BE2C (cell line): ENCODE data around the gene ASF1A.

Experiments
- DNase-seq: peaks from one replicate; pipeline ENCODE4 v3.0.0-alpha.2; 2020
- H3K27me3 ChIP-seq: fragments of 250-450 bp; sonication (Bioruptor Pico); 2 replicates; pipeline ENCODE4 v1.5.1; 2020; ENCODE audit warnings: mild to moderate bottlenecking
- H3K36me3 ChIP-seq: fragments of 250-450 bp; sonication (Bioruptor Pico); 2 replicates; pipeline ENCODE4 v1.5.1; 2020; ENCODE audit warnings: mild to moderate bottlenecking
- H3K4me1 ChIP-seq: fragments of 250-450 bp; sonication (Bioruptor Pico); 2 replicates; pipeline ENCODE4 v1.5.1; 2020
- H3K4me3 ChIP-seq: 2 replicates; pipeline ENCODE4 v1.5.1; 2011; ENCODE audit warnings: low read depth, low read length
- H3K9me3 ChIP-seq: fragments of 250-450 bp; sonication (Bioruptor Pico); 2 replicates; pipeline ENCODE4 v1.5.1; 2020
- CTCF ChIP-seq: IDR thresholded peaks from 2 replicates; pipeline ENCODE4 v1.5.1; 2012; ENCODE audit warnings: mild to moderate bottlenecking, low read depth, low read length

Gene ASF1A

GRCh38 chr6:118923035-118923434, 29.1 kb downstream of the ASF1A start:
- Histone ChIP-seq H3K4me3 (no peak overlapping the region), H3K36me3 (peaks cover 10% of the 10 kb centered on the region), H3K4me1 (no peaks in the 10 kb centered on the region), H3K27me3 (no peaks in the 10 kb centered on the region), H3K9me3 (no peaks in the 10 kb centered on the region)
- no peak for DNase-seq
- no peak for TF ChIP-seq CTCF

- H3K9me3 ChIP-seq, result no peaks in the 10 kb centered on the region
- DNase-seq, result no peak
These were observed 36.7 kb downstream of the ASF1A start for GRCh38 chr6:118930680-118931079.

GRCh38 chr6:118931436-118931835, 37.5 kb downstream of the ASF1A start:
- H3K27me3 ChIP-seq, result no peaks in the 10 kb centered on the region
- no peak overlapping the region for H3K4me3 ChIP-seq
- H3K36me3 ChIP-seq, result no peaks in the 10 kb centered on the region; the same call in 1 of the 2 replicates
- H3K4me1 ChIP-seq, result no peaks in the 10 kb centered on the region
- no peak for TF ChIP-seq CTCF
- no peak for DNase-seq
- no peaks in the 10 kb centered on the region for H3K9me3 ChIP-seq

More at GRCh38 chr6:118930680-118931079, 36.7 kb downstream of the ASF1A start:
- no peak overlapping the region for H3K4me3 ChIP-seq
- H3K4me1 ChIP-seq, result no peaks in the 10 kb centered on the region
- H3K36me3 ChIP-seq, result no peaks in the 10 kb centered on the region; the same call in 1 of the 2 replicates
- no peaks in the 10 kb centered on the region for H3K27me3 ChIP-seq
- no peak for TF ChIP-seq CTCF

GRCh38 chr6:118932421-118932820, 38.5 kb downstream of the ASF1A start:
- TF ChIP-seq CTCF, result no peak
- Histone ChIP-seq H3K4me1 (no peaks in the 10 kb centered on the region), H3K9me3 (no peaks in the 10 kb centered on the region), H3K4me3 (no peak overlapping the region), H3K27me3 (no peaks in the 10 kb centered on the region), H3K36me3 (no peaks in the 10 kb centered on the region)
- DNase-seq, result no peak

GRCh38 chr6:118933855-118934460, 40.0 kb downstream of the ASF1A start:
- Histone ChIP-seq H3K36me3 (no peaks in the 10 kb centered on the region), H3K4me1 (no peaks in the 10 kb centered on the region), H3K4me3 (peak overlapping the region; percentile 93), H3K27me3 (no peaks in the 10 kb centered on the region), H3K9me3 (no peaks in the 10 kb centered on the region)
- DNase-seq, result no peak
- no peak for TF ChIP-seq CTCF

- no peak for TF ChIP-seq CTCF
- Histone ChIP-seq H3K36me3 (no peaks in the 10 kb centered on the region), H3K4me3 (peak within 1 kb of the TSS; percentile 93), H3K4me1 (no peaks in the 10 kb centered on the region), H3K27me3 (no peaks in the 10 kb centered on the region), H3K9me3 (no peaks in the 10 kb centered on the region)
- peak; percentile 94 for DNase-seq
These were observed 40.7 kb downstream of the ASF1A start, which contains the start of gene MCM9 for GRCh38 chr6:118934461-118935330. TSS of gene MCM9 (minus strand) at chr6:118935159. CDS start at chr6:118931723, 3,436 bp downstream.
